HUES64 (cell line): Measurements from ENCODE around the gene ERO1A.

ENCODE experiments used
- H3K27ac ChIP-seq: 2 replicates; pipeline ENCODE4 v1.7.0; 2013; ENCODE audit warnings: low read depth, low read length, inconsistent platforms
- H3K27me3 ChIP-seq: 2 replicates; pipeline ENCODE4 v1.6.1; 2013; ENCODE audit warnings: mild to moderate bottlenecking, low read length; ENCODE audit not compliant: insufficient read depth
- H3K36me3 ChIP-seq: 2 replicates; pipeline ENCODE4 v1.6.1; 2013; ENCODE audit warnings: mild to moderate bottlenecking, low read length; ENCODE audit not compliant: insufficient read depth
- H3K4me1 ChIP-seq: 2 replicates; pipeline ENCODE4 v1.6.1; 2013; ENCODE audit warnings: mild to moderate bottlenecking, low read length, moderate library complexity; ENCODE audit not compliant: insufficient read depth
- H3K4me3 ChIP-seq: 2 replicates; pipeline ENCODE4 v1.5.1; 2013; ENCODE audit warnings: mild to moderate bottlenecking, low read length, moderate library complexity
- H3K9ac ChIP-seq: 2 replicates; pipeline ENCODE4 v1.6.1; 2013; ENCODE audit warnings: mild to moderate bottlenecking, low read depth, low read length
- H3K9me3 ChIP-seq: 2 replicates; pipeline ENCODE4 v1.6.1; 2013; ENCODE audit warnings: low read depth, low read length; ENCODE audit not compliant: insufficient read depth
- WGBS: fragments of 150-250, 120-280 bp; methylation state at CpG from one replicate; pipeline ENCODE4 v1.1.7; 2013; ENCODE audit warnings: missing lambda C conversion rate; 5-methylcytosine and 5-hydroxymethylcytosine counted together

ERO1A gene

DNA sequence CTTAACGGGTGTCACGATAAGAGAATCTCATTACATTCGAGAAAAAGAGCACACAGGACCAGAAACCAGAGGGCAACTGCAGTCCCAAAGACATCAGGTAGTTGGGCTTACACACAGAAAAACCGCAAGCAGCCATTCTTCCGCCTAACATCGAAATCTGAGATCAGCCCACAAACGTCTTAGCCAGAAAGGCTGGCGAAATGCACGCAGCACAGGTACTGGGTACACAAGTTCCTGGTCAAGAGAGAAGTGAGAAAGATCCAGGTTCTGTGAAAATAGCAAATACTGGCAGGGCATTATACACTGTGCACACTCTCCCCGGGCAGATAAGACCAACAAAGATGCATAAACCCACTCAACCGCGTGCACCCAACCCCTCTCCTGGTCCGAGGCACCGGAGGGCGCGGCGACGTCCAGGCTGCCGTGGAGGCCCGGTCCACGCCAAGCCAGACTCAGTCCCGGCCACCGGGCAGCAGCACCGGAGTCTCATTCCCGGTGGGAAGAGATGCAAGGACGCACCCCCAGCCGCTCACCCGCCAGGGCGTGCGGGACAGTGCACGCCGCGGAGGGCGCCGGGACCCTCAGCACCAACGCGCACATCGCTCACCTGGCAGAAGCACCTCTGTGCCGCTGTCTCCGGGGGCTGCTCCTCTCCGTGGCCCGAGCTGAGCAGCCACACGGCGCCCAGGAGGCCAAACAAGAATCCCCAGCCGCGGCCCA lies 437 bp downstream of the ERO1A start:
- Histone ChIP-seq H3K9ac (peak overlapping the region; percentile 73), H3K9me3 (no peaks in the 10 kb centered on the region), H3K27me3 (peaks cover 11% of the 10 kb centered on the region; the same call in 1 of the 2 replicates), H3K4me1 (peaks cover 22% of the 10 kb centered on the region), H3K36me3 (no peaks in the 10 kb centered on the region), H3K4me3 (peak overlapping the region; percentile 75), H3K27ac (peak overlapping the region; percentile 32; the same call in 1 of the 2 replicates)
- WGBS = 1% methylated on average over 46 of the region's 46 CpGs

- Histone ChIP-seq H3K9ac (no peak overlapping the region), H3K4me3 (0 out of 2 replicates have a peak overlapping the region, but pooled peaks have one; percentile 75), H3K9me3 (no peaks in the 10 kb centered on the region), H3K27me3 (peaks cover 11% of the 10 kb centered on the region; the same call in 1 of the 2 replicates), H3K36me3 (no peaks in the 10 kb centered on the region), H3K27ac (no peak overlapping the region), H3K4me1 (peaks cover 22% of the 10 kb centered on the region)
- 96% methylated on average over 7 of the region's 7 CpGs for WGBS
These were observed 1.8 kb downstream of the ERO1A start for GRCh38 chr14:52693532-52693931.

- Histone ChIP-seq H3K9ac (no peak overlapping the region), H3K27me3 (peaks cover 11% of the 10 kb centered on the region; the same call in 1 of the 2 replicates), H3K36me3 (no peaks in the 10 kb centered on the region), H3K27ac (no peak overlapping the region), H3K9me3 (no peaks in the 10 kb centered on the region), H3K4me1 (peaks cover 22% of the 10 kb centered on the region), H3K4me3 (no peak overlapping the region)
- WGBS = 83% methylated on average over 3 of the region's 3 CpGs
These were observed 2.3 kb downstream of the ERO1A start for GRCh38 chr14:52693036-52693435.

- Histone ChIP-seq H3K27ac (no peak overlapping the region), H3K27me3 (peaks cover 11% of the 10 kb centered on the region; the same call in 1 of the 2 replicates), H3K4me3 (no peak overlapping the region), H3K36me3 (no peaks in the 10 kb centered on the region), H3K4me1 (peaks cover 22% of the 10 kb centered on the region), H3K9me3 (no peaks in the 10 kb centered on the region), H3K9ac (no peak overlapping the region)
- 88% methylated on average over 4 of the region's 5 CpGs for WGBS
These were observed 3.0 kb downstream of the ERO1A start for GRCh38 chr14:52692248-52692962.

DNA sequence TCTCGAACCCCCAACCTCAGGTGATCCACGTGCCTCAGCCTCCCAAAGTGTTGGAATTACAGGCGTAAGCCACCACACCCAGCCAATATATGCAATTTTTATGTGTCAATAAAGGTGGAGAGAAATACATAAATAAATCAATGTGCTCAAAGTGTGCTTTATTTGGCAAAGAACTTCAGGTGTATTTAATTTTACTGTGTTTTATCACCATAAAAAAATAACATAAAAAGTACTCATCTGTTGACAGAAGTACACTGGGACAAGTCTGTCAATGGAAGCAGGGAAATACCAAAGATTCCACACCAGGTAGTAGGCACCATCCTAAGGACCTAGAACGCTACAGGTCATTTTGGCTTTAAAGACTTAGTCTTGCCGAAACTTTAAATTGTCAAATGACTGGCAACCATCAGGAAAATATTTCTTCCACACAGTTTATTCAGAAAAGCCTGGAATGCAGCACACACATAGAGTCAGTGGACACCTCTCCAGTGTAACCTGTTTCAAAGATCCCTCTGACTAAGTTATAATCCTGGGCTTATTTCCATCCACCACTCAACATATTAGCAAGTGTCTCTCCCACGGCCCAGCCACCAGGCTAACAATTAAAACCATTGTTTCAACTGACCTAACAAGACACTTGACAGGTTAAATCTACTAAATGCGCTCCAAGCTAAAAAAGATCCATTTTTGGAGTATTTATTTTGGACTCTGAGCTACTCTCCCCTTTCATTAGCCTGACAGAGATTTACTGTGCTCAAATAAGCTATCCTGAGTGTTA lies 4.2 kb downstream of the ERO1A start:
- H3K4me3 ChIP-seq = no peak overlapping the region
- no peak overlapping the region for H3K9ac ChIP-seq
- no peaks in the 10 kb centered on the region for H3K9me3 ChIP-seq
- WGBS = 88% methylated on average over 7 of the region's 7 CpGs
- H3K27me3 ChIP-seq = peaks cover 11% of the 10 kb centered on the region; the same call in 1 of the 2 replicates
- H3K4me1 ChIP-seq = peaks cover 26% of the 10 kb centered on the region
- no peak overlapping the region; the same call in 1 of the 2 replicates for H3K27ac ChIP-seq
- no peaks in the 10 kb centered on the region for H3K36me3 ChIP-seq

- peaks cover 12% of the 10 kb centered on the region for H3K36me3 ChIP-seq
- peaks cover 22% of the 10 kb centered on the region for H3K4me1 ChIP-seq
- WGBS = no CpG with 5 or more reads among the region's 1 CpG
- H3K9ac ChIP-seq = no peak overlapping the region
- H3K27me3 ChIP-seq = no peaks in the 10 kb centered on the region
- no peak overlapping the region for H3K27ac ChIP-seq
- no peak overlapping the region for H3K4me3 ChIP-seq
- no peaks in the 10 kb centered on the region for H3K9me3 ChIP-seq
These were observed 9.2 kb downstream of the ERO1A start for GRCh38 chr14:52686176-52686575.

- 97% methylated on average over 2 of the region's 2 CpGs for WGBS
These were observed 11.3 kb downstream of the ERO1A start for GRCh38 chr14:52683985-52684520.

DNA sequence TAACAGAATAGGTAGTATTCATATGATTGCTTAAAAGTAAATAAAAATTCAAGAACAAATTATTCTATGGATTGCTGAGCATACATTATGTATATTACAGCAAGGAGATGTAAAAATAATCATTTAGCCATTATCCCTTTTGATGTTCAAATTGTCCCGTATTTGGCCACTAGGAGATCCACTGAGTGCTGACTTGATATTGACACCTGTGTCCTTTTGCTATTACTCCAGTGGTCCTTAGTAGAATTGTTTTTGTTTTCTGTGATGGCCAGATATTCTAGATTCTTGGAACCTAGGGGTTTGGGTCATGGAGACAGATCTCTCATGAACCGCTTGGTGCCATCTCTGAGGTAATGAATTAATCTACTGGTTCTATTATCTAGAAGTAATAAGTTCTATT lies 16.8 kb downstream of the ERO1A start:
- H3K4me1 ChIP-seq = no peaks in the 10 kb centered on the region

More at GRCh38 chr14:52683985-52684520, 11.3 kb downstream of the ERO1A start:
- Histone ChIP-seq H3K9me3 (no peaks in the 10 kb centered on the region), H3K9ac (no peak overlapping the region), H3K27me3 (no peaks in the 10 kb centered on the region), H3K36me3 (peaks cover 18% of the 10 kb centered on the region), H3K27ac (no peak overlapping the region), H3K4me3 (no peak overlapping the region), H3K4me1 (peaks cover 21% of the 10 kb centered on the region)

GRCh38 chr14:52663850-52664249 lies 31.5 kb downstream of the ERO1A start:
- peaks cover 28% of the 10 kb centered on the region for H3K36me3 ChIP-seq
- WGBS = no CpG with 5 or more reads among the region's 2 CpGs
- H3K9me3 ChIP-seq = no peaks in the 10 kb centered on the region
- H3K4me3 ChIP-seq = no peak overlapping the region
- peaks cover 11% of the 10 kb centered on the region for H3K4me1 ChIP-seq
- 0 out of 2 replicates have a peak overlapping the region, but pooled peaks have one; percentile 16 for H3K27ac ChIP-seq
- H3K27me3 ChIP-seq = no peaks in the 10 kb centered on the region
- no peak overlapping the region for H3K9ac ChIP-seq

More for the DNA sequence above, 16.8 kb downstream of the ERO1A start:
- H3K27me3 ChIP-seq = no peaks in the 10 kb centered on the region
- no peak overlapping the region for H3K27ac ChIP-seq
- WGBS = 85% methylated on average over 2 of the region's 2 CpGs
- no peaks in the 10 kb centered on the region for H3K9me3 ChIP-seq
- H3K36me3 ChIP-seq = peaks cover 53% of the 10 kb centered on the region
- no peak overlapping the region for H3K9ac ChIP-seq
- no peak overlapping the region for H3K4me3 ChIP-seq

DNA sequence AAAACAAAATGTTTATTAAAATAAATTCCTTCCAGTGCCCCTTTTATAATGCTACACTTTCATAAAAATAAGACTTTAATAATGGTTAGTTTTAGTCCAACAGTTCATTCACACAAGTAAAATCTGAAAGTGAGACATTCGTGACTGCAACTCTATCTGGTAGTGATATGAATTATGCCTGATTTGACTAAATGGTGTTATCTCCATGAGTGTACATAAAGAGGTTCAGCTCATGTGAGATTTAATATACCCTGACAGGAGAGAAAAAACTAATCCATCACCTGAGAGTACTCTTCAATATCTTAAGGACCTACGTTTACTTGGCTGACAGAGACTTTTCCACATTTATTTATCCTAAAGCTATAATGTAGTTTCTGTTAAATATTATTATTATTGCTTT lies 34.0 kb downstream of the ERO1A start:
- no peak overlapping the region for H3K4me3 ChIP-seq
- no peak overlapping the region for H3K27ac ChIP-seq
- peaks cover 33% of the 10 kb centered on the region for H3K36me3 ChIP-seq
- peaks cover 11% of the 10 kb centered on the region for H3K4me1 ChIP-seq
- H3K9ac ChIP-seq = no peak overlapping the region
- H3K27me3 ChIP-seq = no peaks in the 10 kb centered on the region
- WGBS = 94% methylated on average over 1 of the region's 2 CpGs
- no peaks in the 10 kb centered on the region for H3K9me3 ChIP-seq
